Ectodermal cell (in vitro differentiated cells): ENCODE data around the gene SDHAF3. TPM values are rescaled to one million over a fixed set of nuclear protein-coding genes. Genes with fewer than 3 reads are reported as not detected.
"Not testable (repeated sequence)": the region's sequence is repeated elsewhere in the genome, so short reads cannot be mapped to it uniquely, and the experiment has no call there.

Experiments
- H3K27ac ChIP-seq: 2 replicates; pipeline ENCODE4 v1.7.0; 2013; ENCODE audit warnings: mild to moderate bottlenecking, low read depth, low read length; ENCODE audit not compliant: insufficient read depth, poor library complexity, severe bottlenecking
- H3K27me3 ChIP-seq: 2 replicates; pipeline ENCODE4 v1.7.0; 2013; ENCODE audit warnings: mild to moderate bottlenecking, low read length; ENCODE audit not compliant: insufficient read depth, control insufficient read depth, poor library complexity, severe bottlenecking
- H3K36me3 ChIP-seq: one replicate; pipeline ENCODE4 v1.7.0; 2013; ENCODE audit warnings: low read length; ENCODE audit not compliant: control insufficient read depth, insufficient read depth
- H3K4me1 ChIP-seq: one replicate; pipeline ENCODE4 v1.7.0; 2013; ENCODE audit warnings: low read length; ENCODE audit not compliant: control insufficient read depth, insufficient read depth
- H3K4me3 ChIP-seq: 2 replicates; pipeline ENCODE4 v1.7.0; 2013; ENCODE audit warnings: low read depth, low read length, control low read depth; ENCODE audit not compliant: insufficient read depth
- H3K9me3 ChIP-seq: 2 replicates; pipeline ENCODE4 v1.7.0; 2013; ENCODE audit warnings: mild to moderate bottlenecking, low read length, moderate library complexity; ENCODE audit not compliant: control insufficient read depth
- WGBS, 2 experiments: methylation state at CpG; one replicate each; pipeline ENCODE4 v1.1.7; 2013; ENCODE audit warnings: missing lambda C conversion rate in 2 of 2; 5-methylcytosine and 5-hydroxymethylcytosine counted together
- polyA plus RNA-seq, 4 experiments: library from polyadenylated mRNA; stranded (reverse); fragments of 50-300 nt; gene quantifications; one replicate each; pipeline ENCODE4 v1.2.3, GENCODE V29; 2013

The SDHAF3 gene
- polyA plus RNA-seq (2013, experiment 1 of 4), result 29.5 TPM
- polyA plus RNA-seq (2013, experiment 2 of 4), result 32.2 TPM
- polyA plus RNA-seq (2013, experiment 3 of 4), result 35.1 TPM
- polyA plus RNA-seq (2013, experiment 4 of 4), result 36.2 TPM

GRCh38 chr7:97117372-97118188, at the start of gene SDHAF3:
TSS of gene SDHAF3 (plus strand) at chr7:97117698. CDS start at chr7:97117724, 26 bp downstream.
- Histone ChIP-seq H3K4me1 (peaks cover 6% of the 10 kb centered on the region), H3K36me3 (no peaks in the 10 kb centered on the region), H3K27me3 (peaks cover 5% of the 10 kb centered on the region), H3K27ac (peak within 1 kb of the TSS; percentile 75), H3K4me3 (peak within 1 kb of the TSS; percentile 97), H3K9me3 (no peaks in the 10 kb centered on the region)
- WGBS, 2 experiments, result 1% methylated on average over 59 of the region's 59 CpGs

- H3K4me1 ChIP-seq, H3K36me3 ChIP-seq, H3K27ac ChIP-seq, H3K27me3 ChIP-seq, H3K4me3 ChIP-seq, H3K9me3 ChIP-seq: not testable (repeated sequence)
- 78 to 100% methylated on average over 1 to 2 of the region's 2 CpGs for WGBS, 2 experiments
Observed at GRCh38 chr7:97072025-97072424, 45.5 kb upstream of the SDHAF3 start.

GRCh38 chr7:97075928-97076327, 41.6 kb upstream of the SDHAF3 start:
- Histone ChIP-seq H3K27me3 (no peaks in the 10 kb centered on the region), H3K36me3 (no peaks in the 10 kb centered on the region), H3K4me3 (no peak overlapping the region), H3K9me3 (no peaks in the 10 kb centered on the region), H3K4me1 (no peaks in the 10 kb centered on the region), H3K27ac (no peak overlapping the region)
- 93 to 96% methylated on average over 7 of the region's 7 CpGs for WGBS, 2 experiments

- no peaks in the 10 kb centered on the region for H3K4me1 ChIP-seq
- 93% methylated on average over 8 to 9 of the region's 9 CpGs for WGBS, 2 experiments
- no peaks in the 10 kb centered on the region for H3K36me3 ChIP-seq
- no peaks in the 10 kb centered on the region for H3K27me3 ChIP-seq
- H3K27ac ChIP-seq, result no peak overlapping the region
- no peak overlapping the region for H3K4me3 ChIP-seq
- H3K9me3 ChIP-seq, result no peaks in the 10 kb centered on the region
Observed at GRCh38 chr7:97078023-97078969, 39.2 kb upstream of the SDHAF3 start.

- Histone ChIP-seq H3K4me3 (no peak overlapping the region), H3K27ac (no peak overlapping the region), H3K36me3 (no peaks in the 10 kb centered on the region), H3K27me3 (no peaks in the 10 kb centered on the region), H3K9me3 (no peaks in the 10 kb centered on the region), H3K4me1 (no peaks in the 10 kb centered on the region)
- 96 to 97% methylated on average over 4 of the region's 4 CpGs for WGBS, 2 experiments
Observed at GRCh38 chr7:97079300-97079699, 38.2 kb upstream of the SDHAF3 start.

- no peak overlapping the region for H3K27ac ChIP-seq
- H3K4me3 ChIP-seq, result no peak overlapping the region
- 90 to 92% methylated on average over 3 of the region's 3 CpGs for WGBS, 2 experiments
- no peaks in the 10 kb centered on the region for H3K27me3 ChIP-seq
- H3K36me3 ChIP-seq, result no peaks in the 10 kb centered on the region
- no peaks in the 10 kb centered on the region for H3K9me3 ChIP-seq
- H3K4me1 ChIP-seq, result no peaks in the 10 kb centered on the region
Observed at GRCh38 chr7:97081521-97082300, 35.8 kb upstream of the SDHAF3 start.

- Histone ChIP-seq H3K27me3 (no peaks in the 10 kb centered on the region), H3K4me3 (no peak overlapping the region), H3K36me3 (no peaks in the 10 kb centered on the region), H3K27ac (no peak overlapping the region), H3K9me3 (no peaks in the 10 kb centered on the region), H3K4me1 (no peaks in the 10 kb centered on the region)
- WGBS, 2 experiments, result 91% methylated on average over 2 of the region's 3 CpGs
Observed at GRCh38 chr7:97088364-97088763, 29.1 kb upstream of the SDHAF3 start.

- no peaks in the 10 kb centered on the region for H3K27me3 ChIP-seq
- no peaks in the 10 kb centered on the region for H3K36me3 ChIP-seq
- no peaks in the 10 kb centered on the region for H3K9me3 ChIP-seq
- no peak overlapping the region for H3K4me3 ChIP-seq
- 92% methylated on average over 6 of the region's 6 CpGs for WGBS, 2 experiments
- no peak overlapping the region for H3K27ac ChIP-seq
- no peaks in the 10 kb centered on the region for H3K4me1 ChIP-seq
Observed at GRCh38 chr7:97089771-97090170, 27.7 kb upstream of the SDHAF3 start.

GRCh38 chr7:97090761-97091353, 26.6 kb upstream of the SDHAF3 start:
- Histone ChIP-seq H3K36me3 (no peaks in the 10 kb centered on the region), H3K9me3 (no peaks in the 10 kb centered on the region), H3K4me3 (no peak overlapping the region), H3K27me3 (no peaks in the 10 kb centered on the region), H3K27ac (no peak overlapping the region), H3K4me1 (no peaks in the 10 kb centered on the region)
- WGBS, 2 experiments, result 81 to 94% methylated on average over 1 of the region's 1 CpG
